HG03460 (cell line): ENCODE results near the gene SSMEM1.
"Not testable (repeated sequence)": the region's sequence is repeated elsewhere in the genome, so short reads cannot be mapped to it uniquely, and the experiment has no call there.

Experiments
- ATAC-seq: cut with Tn5 transposase; IDR thresholded peaks from one replicate; pipeline ENCODE4 v1.9.1; 2021; ENCODE audit not compliant: unreplicated experiment

SSMEM1 gene

GRCh38 chr7:130243486-130243885 is 35.8 kb downstream of the SSMEM1 start:
- ATAC-seq, result not testable (repeated sequence)

- not testable (repeated sequence) for ATAC-seq
Observed at GRCh38 chr7:130246491-130246890, 38.8 kb downstream of the SSMEM1 start.

- ATAC-seq, result not testable (repeated sequence)
Observed at GRCh38 chr7:130248842-130249241, 41.2 kb downstream of the SSMEM1 start.

DNA sequence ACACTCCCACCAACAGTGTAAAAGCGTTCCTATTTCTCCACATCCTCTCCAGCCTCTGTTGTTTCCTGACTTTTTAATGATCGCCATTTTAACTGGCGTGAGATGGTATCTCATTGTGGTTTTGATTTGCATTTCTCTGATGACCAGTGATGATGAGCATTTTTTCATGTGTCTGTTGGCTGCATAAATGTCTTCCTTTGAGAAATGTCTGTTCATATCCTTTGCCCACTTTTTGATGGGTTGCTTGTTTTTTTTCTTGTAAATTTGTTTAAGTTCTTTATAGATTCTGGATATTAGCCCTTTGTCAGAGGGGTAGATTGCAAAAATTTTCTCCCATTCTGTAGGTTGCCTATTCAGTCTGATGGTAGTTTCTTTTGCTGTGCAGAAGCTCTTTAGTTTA is 42.0 kb downstream of the SSMEM1 start:
- not testable (repeated sequence) for ATAC-seq

- no peak for ATAC-seq
Observed at GRCh38 chr7:130254555-130254954, 46.9 kb downstream of the SSMEM1 start.

- no peak for ATAC-seq
Observed at GRCh38 chr7:130256704-130257103, 49.0 kb downstream of the SSMEM1 start.

GRCh38 chr7:130258494-130259078 is 50.9 kb downstream of the SSMEM1 start:
- no peak for ATAC-seq

DNA sequence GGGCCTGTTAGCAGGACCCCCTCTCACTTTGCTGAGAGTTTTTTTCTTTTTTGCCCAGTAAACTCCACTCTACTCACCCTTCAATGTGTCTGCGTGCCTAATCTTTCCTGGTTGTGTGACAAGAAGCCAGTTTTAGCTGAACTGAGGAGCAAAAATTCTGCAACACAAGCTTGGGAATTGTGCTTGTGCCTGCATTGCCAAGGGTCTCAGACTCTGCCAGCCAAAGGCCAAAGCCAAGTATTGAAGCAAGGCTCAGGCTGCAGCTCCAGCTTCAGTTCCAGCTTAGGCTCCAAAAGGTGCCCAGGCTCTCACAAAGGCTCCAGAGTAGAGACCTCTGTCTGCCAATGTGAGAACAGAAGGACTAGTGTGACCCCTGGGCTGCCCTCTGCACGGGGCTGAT is 54.8 kb downstream of the SSMEM1 start:
- no peak for ATAC-seq

DNA sequence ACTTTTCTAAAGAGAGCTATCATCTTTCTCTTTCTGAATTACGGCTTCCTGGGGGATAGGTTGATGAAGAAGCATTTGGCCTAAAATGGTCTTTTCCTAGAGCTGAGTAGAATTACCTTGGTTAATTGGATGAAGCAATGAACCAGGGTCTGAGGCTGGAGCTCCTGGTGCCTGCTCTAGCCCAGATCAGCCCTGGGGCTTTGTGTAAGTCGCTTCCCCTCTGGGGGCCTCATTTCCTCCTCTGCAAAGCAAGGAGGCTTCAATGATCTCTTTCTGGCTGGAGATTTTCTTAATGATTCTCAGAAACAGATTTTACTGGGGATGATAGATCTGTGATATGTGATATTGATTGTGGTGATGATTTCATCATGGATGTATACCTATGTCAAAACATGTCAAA is 55.5 kb downstream of the SSMEM1 start:
- ATAC-seq, result no peak
